Endodermal cell (in vitro differentiated cells): Measurements from ENCODE around the gene SEC16A. TPM values are rescaled to one million over a fixed set of nuclear protein-coding genes. Genes with fewer than 3 reads are reported as not detected.
A peak's percentile ranks its signal among the peaks of the same experiment; 100 is the strongest.

ENCODE experiments used
- DNase-seq: peaks from one replicate; pipeline ENCODE4 v3.0.0-alpha.2; 2017
- H3K27ac ChIP-seq: 2 replicates; pipeline ENCODE4 v1.5.1; 2013; ENCODE audit warnings: mild to moderate bottlenecking, low read depth, low read length, moderate library complexity
- H3K27me3 ChIP-seq: 2 replicates; pipeline ENCODE4 v1.6.1; 2013; ENCODE audit warnings: mild to moderate bottlenecking, low read length, moderate library complexity; ENCODE audit not compliant: insufficient read depth, control insufficient read depth, poor library complexity, severe bottlenecking
- H3K36me3 ChIP-seq: 2 replicates; pipeline ENCODE4 v1.7.0; 2013; ENCODE audit warnings: mild to moderate bottlenecking, low read length, moderate library complexity; ENCODE audit not compliant: control insufficient read depth, insufficient read depth
- H3K4me1 ChIP-seq: one replicate; pipeline ENCODE4 v1.7.0; 2013; ENCODE audit warnings: low read length; ENCODE audit not compliant: control insufficient read depth, insufficient read depth
- H3K4me3 ChIP-seq: 2 replicates; pipeline ENCODE4 v1.5.1; 2013; ENCODE audit warnings: mild to moderate bottlenecking, low read length, moderate library complexity
- H3K9ac ChIP-seq: 2 replicates; pipeline ENCODE4 v1.6.1; 2013; ENCODE audit warnings: mild to moderate bottlenecking, low read length, moderate library complexity; ENCODE audit not compliant: poor library complexity, severe bottlenecking; ENCODE audit errors: extremely low read depth
- H3K9me3 ChIP-seq: 2 replicates; pipeline ENCODE4 v1.6.1; 2013; ENCODE audit warnings: mild to moderate bottlenecking, low read length, moderate library complexity; ENCODE audit not compliant: control insufficient read depth
- H3K27ac Mint-ChIP-seq: 2 replicates; pipeline ENCODE4 v1.8.0; 2020; ENCODE audit warnings: mixed read lengths
- H3K27me3 Mint-ChIP-seq: 2 replicates; pipeline ENCODE4 v1.8.0; 2021; ENCODE audit warnings: mild to moderate bottlenecking, mixed read lengths; ENCODE audit not compliant: insufficient read depth
- H3K36me3 Mint-ChIP-seq: 2 replicates; pipeline ENCODE4 v1.8.0; 2020; ENCODE audit warnings: low read depth, mixed read lengths
- H3K4me1 Mint-ChIP-seq: 2 replicates; pipeline ENCODE4 v1.8.0; 2020; ENCODE audit warnings: mixed read lengths
- H3K4me3 Mint-ChIP-seq: 2 replicates; pipeline ENCODE4 v1.8.0; 2020; ENCODE audit warnings: mild to moderate bottlenecking, moderate library complexity, mixed read lengths
- H3K9me3 Mint-ChIP-seq: 2 replicates; pipeline ENCODE4 v1.8.0; 2020; ENCODE audit warnings: mild to moderate bottlenecking, mixed read lengths
- WGBS, 2 experiments: methylation state at CpG; one replicate each; pipeline versions ENCODE4 v1.1.5 to v1.1.7; 2013; ENCODE audit warnings: missing lambda C conversion rate in 2 of 2, mixed read lengths in 1 of 2; ENCODE audit not compliant: insufficient coverage in 1 of 2, insufficient read length in 1 of 2; 5-methylcytosine and 5-hydroxymethylcytosine counted together
- total RNA-seq, 2 donors: library from RNA; stranded (reverse); fragmentation: NEBNext Ultra II Directional in 1 of 2; extraction: Animal tissue kit (Norgen Biotek cat#: 25700) in 1 of 2; gene quantifications; 2 replicates in 1 of 2; 3 replicates in 1 of 2; pipeline ENCODE4 v1.2.1, GENCODE V29; 2021
- TF ChIP-seq, protein P1 (sequence below): fragments of 200-600 bp; sonication (generic); conservative IDR thresholded peaks from 2 replicates; pipeline ENCODE4 v1.5.0; 2021; ENCODE audit warnings: antibody characterized with exemption, mild to moderate bottlenecking

Gene SEC16A
- total RNA-seq, 2 donors from 2014 or later: 54.6 to 60.7 TPM

- H3K4me1 ChIP-seq: no peaks in the 10 kb centered on the region
- no peak overlapping the region for H3K27ac ChIP-seq
- H3K9me3 ChIP-seq: no peaks in the 10 kb centered on the region
- DNase-seq: no peak
- H3K27me3 ChIP-seq: no peaks in the 10 kb centered on the region
- TF ChIP-seq, protein P1, sequence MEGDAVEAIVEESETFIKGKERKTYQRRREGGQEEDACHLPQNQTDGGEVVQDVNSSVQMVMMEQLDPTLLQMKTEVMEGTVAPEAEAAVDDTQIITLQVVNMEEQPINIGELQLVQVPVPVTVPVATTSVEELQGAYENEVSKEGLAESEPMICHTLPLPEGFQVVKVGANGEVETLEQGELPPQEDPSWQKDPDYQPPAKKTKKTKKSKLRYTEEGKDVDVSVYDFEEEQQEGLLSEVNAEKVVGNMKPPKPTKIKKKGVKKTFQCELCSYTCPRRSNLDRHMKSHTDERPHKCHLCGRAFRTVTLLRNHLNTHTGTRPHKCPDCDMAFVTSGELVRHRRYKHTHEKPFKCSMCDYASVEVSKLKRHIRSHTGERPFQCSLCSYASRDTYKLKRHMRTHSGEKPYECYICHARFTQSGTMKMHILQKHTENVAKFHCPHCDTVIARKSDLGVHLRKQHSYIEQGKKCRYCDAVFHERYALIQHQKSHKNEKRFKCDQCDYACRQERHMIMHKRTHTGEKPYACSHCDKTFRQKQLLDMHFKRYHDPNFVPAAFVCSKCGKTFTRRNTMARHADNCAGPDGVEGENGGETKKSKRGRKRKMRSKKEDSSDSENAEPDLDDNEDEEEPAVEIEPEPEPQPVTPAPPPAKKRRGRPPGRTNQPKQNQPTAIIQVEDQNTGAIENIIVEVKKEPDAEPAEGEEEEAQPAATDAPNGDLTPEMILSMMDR: no peak
- Mint-ChIP-seq H3K36me3 (peaks cover 79% of the 10 kb centered on the region), H3K4me3 (no peak overlapping the region), H3K9me3 (no peaks in the 10 kb centered on the region), H3K4me1 (no peaks in the 10 kb centered on the region), H3K27me3 (no peaks in the 10 kb centered on the region), H3K27ac (peak overlapping the region; percentile 17)
- no peak overlapping the region for H3K9ac ChIP-seq
- no peak overlapping the region for H3K4me3 ChIP-seq
- WGBS, 2 experiments: 95 to 96% methylated on average over 39 to 43 of the region's 43 CpGs
- H3K36me3 ChIP-seq: peaks cover 87% of the 10 kb centered on the region
These were observed 27.5 kb downstream of the SEC16A start for GRCh38 chr9:136455043-136456002.

DNA sequence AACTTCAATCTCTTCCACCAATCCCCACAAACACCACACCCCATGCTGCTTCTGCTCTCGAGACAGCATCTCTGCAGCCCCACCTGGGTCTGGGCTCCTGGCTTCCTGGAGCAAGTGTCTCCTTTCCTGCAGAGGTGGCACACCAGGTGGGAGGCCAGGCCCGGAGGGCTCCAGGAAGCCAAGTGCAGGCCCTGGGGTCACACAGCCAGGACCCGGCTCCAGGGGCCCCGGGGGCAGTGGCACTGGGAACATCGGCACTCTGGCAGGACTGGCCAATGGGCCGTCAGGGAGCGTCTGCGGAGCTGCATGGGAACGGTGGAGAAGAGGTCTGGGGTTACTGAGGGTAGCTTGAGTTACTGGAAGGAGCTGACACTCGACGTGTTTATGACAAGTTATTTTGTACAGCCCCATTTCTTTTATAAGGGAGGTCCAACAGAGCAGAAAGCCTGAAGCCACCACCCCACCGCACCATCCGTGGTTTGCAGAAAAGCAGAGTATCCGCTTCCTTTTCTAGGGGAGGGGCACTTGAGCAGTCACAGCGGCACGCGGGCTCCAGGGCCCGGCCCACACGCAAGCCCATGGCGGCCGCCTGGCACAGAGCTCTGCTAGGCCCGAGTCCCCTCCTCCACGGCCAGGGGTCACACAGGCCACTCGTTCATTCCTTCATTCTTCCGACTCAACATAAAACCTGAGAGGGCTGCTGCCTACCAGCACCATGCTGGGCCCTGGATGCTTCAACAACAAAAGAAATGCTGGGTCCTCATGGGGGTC lies 28.6 kb downstream of the SEC16A start:
- H3K27me3 Mint-ChIP-seq: no peaks in the 10 kb centered on the region
- peak overlapping the region; percentile 24 for H3K27ac ChIP-seq
- no peak overlapping the region for H3K9ac ChIP-seq
- no peaks in the 10 kb centered on the region for H3K4me1 ChIP-seq
- peaks cover 88% of the 10 kb centered on the region for H3K36me3 ChIP-seq
- H3K4me1 Mint-ChIP-seq: no peaks in the 10 kb centered on the region
- H3K27me3 ChIP-seq: no peaks in the 10 kb centered on the region
- H3K36me3 Mint-ChIP-seq: peaks cover 77% of the 10 kb centered on the region
- TF ChIP-seq, protein P1: no peak
- H3K9me3 Mint-ChIP-seq: no peaks in the 10 kb centered on the region
- H3K27ac Mint-ChIP-seq: peak overlapping the region; percentile 30
- H3K4me3 ChIP-seq: no peak overlapping the region
- 95 to 99% methylated on average over 13 to 25 of the region's 25 CpGs for WGBS, 2 experiments
- DNase-seq: no peak
- no peaks in the 10 kb centered on the region for H3K9me3 ChIP-seq
- no peak overlapping the region for H3K4me3 Mint-ChIP-seq

DNA sequence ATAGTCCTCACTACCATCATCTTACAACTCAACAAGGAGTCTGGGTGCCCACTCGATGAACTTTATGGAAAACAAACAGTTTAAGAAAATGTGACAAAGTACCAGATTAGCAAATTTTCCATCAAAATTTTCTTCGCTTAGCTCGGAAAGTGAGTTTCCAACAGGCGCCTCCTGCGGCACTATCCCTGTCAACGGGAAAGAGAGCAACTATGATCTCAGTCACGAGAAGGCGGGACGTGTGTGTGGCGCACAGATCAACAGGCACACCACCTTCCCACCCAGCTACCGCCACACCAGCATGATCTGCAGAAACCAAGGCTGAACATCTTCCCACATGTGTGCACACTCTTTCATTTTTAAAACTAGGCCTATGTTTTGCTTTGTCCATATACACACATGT lies 29.5 kb downstream of the SEC16A start:
- Mint-ChIP-seq H3K4me1 (no peaks in the 10 kb centered on the region), H3K27me3 (no peaks in the 10 kb centered on the region), H3K27ac (peak overlapping the region; percentile 30), H3K9me3 (no peaks in the 10 kb centered on the region), H3K36me3 (peaks cover 73% of the 10 kb centered on the region), H3K4me3 (no peak overlapping the region)
- H3K4me1 ChIP-seq: no peaks in the 10 kb centered on the region
- 92 to 96% methylated on average over 10 to 11 of the region's 11 CpGs for WGBS, 2 experiments
- H3K27ac ChIP-seq: no peak overlapping the region
- DNase-seq: no peak
- TF ChIP-seq, protein P1: no peak
- H3K9ac ChIP-seq: no peak overlapping the region
- no peaks in the 10 kb centered on the region for H3K9me3 ChIP-seq
- no peaks in the 10 kb centered on the region for H3K27me3 ChIP-seq
- peaks cover 85% of the 10 kb centered on the region for H3K36me3 ChIP-seq
- H3K4me3 ChIP-seq: no peak overlapping the region
